CD14-positive monocyte (primary cell): ENCODE data around the gene GRID1. TPM values are rescaled to one million over a fixed set of nuclear protein-coding genes. Genes with fewer than 3 reads are reported as not detected.

Source experiments
- DNase-seq, 3 donors: peaks; one replicate each; pipeline ENCODE4 v3.0.0-alpha.2; 2011 to 2022
- H2AFZ ChIP-seq: 2 replicates; pipeline ENCODE4 v1.6.0; 2012; ENCODE audit warnings: mild to moderate bottlenecking, low read depth, low read length, inconsistent platforms; ENCODE audit not compliant: insufficient read depth, poor library complexity, severe bottlenecking
- H3K27ac ChIP-seq, 2 donors: 1 replicate in 1 of 2; 2 replicates in 1 of 2; pipeline ENCODE4 v1.5.1; 2012 to 2013; ENCODE audit warnings: low read length in 2 of 2, control low read depth in 1 of 2, inconsistent platforms in 1 of 2, low read depth in 1 of 2, mild to moderate bottlenecking in 1 of 2
- H3K27me3 ChIP-seq, 2 donors: one replicate each; pipeline versions ENCODE4 v1.6.0 to v1.6.1; 2011 to 2013; ENCODE audit warnings: low read length in 2 of 2; ENCODE audit not compliant: control insufficient read depth in 2 of 2, insufficient read depth in 2 of 2
- H3K36me3 ChIP-seq, 2 donors: replicated peaks in 1 of 2; 1 replicate in 1 of 2; 2 replicates in 1 of 2; pipeline versions ENCODE4 v1.5.1 to v1.6.1; 2012 to 2013; ENCODE audit warnings: low read length in 2 of 2, control low read depth in 1 of 2, inconsistent platforms in 1 of 2, mild to moderate bottlenecking in 1 of 2; ENCODE audit not compliant: insufficient read depth in 2 of 2, control insufficient read depth in 1 of 2
- H3K4me1 ChIP-seq, 2 donors: 1 replicate in 1 of 2; 2 replicates in 1 of 2; pipeline versions ENCODE4 v1.5.1 to v1.6.1; 2012 to 2013; ENCODE audit warnings: low read length in 2 of 2, control low read depth in 1 of 2, inconsistent platforms in 1 of 2, mild to moderate bottlenecking in 1 of 2, moderate library complexity in 1 of 2; ENCODE audit not compliant: insufficient read depth in 2 of 2, control insufficient read depth in 1 of 2
- H3K4me2 ChIP-seq: replicated peaks from 2 replicates; pipeline ENCODE3; 2012; ENCODE audit warnings: low read length, moderate library complexity, mild to moderate bottlenecking; ENCODE audit not compliant: poor library complexity, severe bottlenecking; ENCODE audit errors: extremely low read depth
- H3K4me3 ChIP-seq, 3 experiments: fragments of 200-600 bp in 1 of 3; sonication (generic) in 1 of 3; replicated peaks in 1 of 3; 1 replicate in 2 of 3; 2 replicates in 1 of 3; pipeline ENCODE4 v1.5.1; 2011 to 2013; ENCODE audit warnings: low read length in 3 of 3, mild to moderate bottlenecking in 3 of 3, control low read depth in 2 of 3, low read depth in 2 of 3, inconsistent platforms in 1 of 3, moderate library complexity in 1 of 3
- H3K79me2 ChIP-seq: 2 replicates; pipeline ENCODE4 v1.6.0; 2012; ENCODE audit warnings: mild to moderate bottlenecking, control low read depth, inconsistent platforms, low read length, moderate library complexity; ENCODE audit not compliant: insufficient read depth
- H3K9ac ChIP-seq: 2 replicates; pipeline ENCODE4 v1.6.0; 2017; ENCODE audit warnings: low read length, mild to moderate bottlenecking; ENCODE audit not compliant: insufficient read depth, poor library complexity, severe bottlenecking
- H3K9me3 ChIP-seq, 2 donors: replicated peaks in 1 of 2; 1 replicate in 1 of 2; 2 replicates in 1 of 2; pipeline versions ENCODE4 v1.5.1 to v1.6.1; 2012 to 2013; ENCODE audit warnings: low read length in 2 of 2, control low read depth in 1 of 2; ENCODE audit not compliant: control insufficient read depth in 1 of 2, insufficient read depth in 1 of 2
- H4K20me1 ChIP-seq: 2 replicates; pipeline ENCODE4 v1.6.0; 2012; ENCODE audit warnings: mild to moderate bottlenecking, low read length, control low read depth, moderate library complexity; ENCODE audit not compliant: insufficient read depth
- H3K27ac Mint-ChIP-seq, 7 donors: one replicate each; pipeline ENCODE4 v1.8.0; 2020; ENCODE audit warnings: mild to moderate bottlenecking in 7 of 7, mixed read lengths in 7 of 7, moderate library complexity in 6 of 7, inconsistent platforms in 2 of 7
- H3K27me3 Mint-ChIP-seq, 3 donors: one replicate each; pipeline ENCODE4 v1.8.0; 2021 to 2022; ENCODE audit warnings: low read depth in 3 of 3, mild to moderate bottlenecking in 3 of 3, mixed read lengths in 3 of 3, moderate library complexity in 3 of 3, inconsistent platforms in 1 of 3
- H3K36me3 Mint-ChIP-seq, 2 donors: one replicate each; pipeline ENCODE4 v1.8.0; 2020; ENCODE audit warnings: mixed read lengths in 2 of 2, inconsistent platforms in 1 of 2, mild to moderate bottlenecking in 1 of 2
- H3K4me1 Mint-ChIP-seq: one replicate; pipeline ENCODE4 v1.8.0; 2020; ENCODE audit warnings: mild to moderate bottlenecking, mixed read lengths
- H3K4me3 Mint-ChIP-seq, 2 donors: one replicate each; pipeline ENCODE4 v1.8.0; 2020; ENCODE audit warnings: mild to moderate bottlenecking in 2 of 2, mixed read lengths in 2 of 2, moderate library complexity in 1 of 2
- H3K9me3 Mint-ChIP-seq, 7 donors: one replicate each; pipeline ENCODE4 v1.8.0; 2020 to 2022; ENCODE audit warnings: mixed read lengths in 7 of 7, mild to moderate bottlenecking in 6 of 7, moderate library complexity in 6 of 7, inconsistent platforms in 2 of 7
- WGBS: methylation state at CpG from one replicate; pipeline ENCODE4 v1.1.5; 2013; ENCODE audit warnings: missing lambda C conversion rate; ENCODE audit not compliant: insufficient coverage; 5-methylcytosine and 5-hydroxymethylcytosine counted together
- intact Hi-C, 2 donors: fragments of 100-400 bp; cut with micrococcal nuclease; formaldehyde crosslinking; loops; one replicate each; pipeline versions ENCODE4 v1.15.0 to v1.15.1; 2023
- polyA plus RNA-seq, 3 donors: library from polyadenylated mRNA; depleted of rRNA in 1 of 3; unstranded in 2 of 3; stranded (reverse) in 1 of 3; fragments of 300-500 nt in 2 of 3; fragments of >200 nt in 1 of 3; fragmentation: Illumina TruSeq in 2 of 3; gene quantifications; 1 replicate in 2 of 3; 2 replicates in 1 of 3; pipeline ENCODE4 v1.2.3, GENCODE V29; 2012 to 2021
- TF ChIP-seq, protein P1 (sequence below): fragments of 200-600 bp; IDR thresholded peaks from one replicate; pipeline ENCODE4 v1.8.0; 2022; ENCODE audit warnings: antibody characterized with exemption, mild to moderate bottlenecking

The GRID1 gene
- polyA plus RNA-seq, 3 donors = not detected

DNA sequence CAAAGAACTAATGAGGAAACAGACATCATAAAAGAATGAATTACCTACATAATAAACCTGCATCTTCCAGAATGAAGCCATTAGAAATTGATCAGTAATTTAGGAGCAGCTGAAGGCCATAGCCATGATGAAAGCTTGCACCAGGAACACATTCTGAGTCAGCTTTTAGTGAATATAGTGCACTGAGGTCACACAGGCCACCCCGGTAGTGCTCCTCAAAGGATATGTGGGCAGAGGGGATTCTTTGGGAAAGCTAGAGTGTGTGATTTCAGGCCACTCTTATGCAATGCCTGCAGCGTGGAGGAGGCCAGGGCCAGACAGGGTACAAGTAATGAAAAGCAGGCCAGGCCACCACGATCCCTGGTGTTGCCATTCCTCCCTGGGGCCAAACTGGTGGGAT, 451.9 kb downstream of the GRID1 start:
- Mint-ChIP-seq H3K36me3 (no peaks in the 10 kb centered on the region), H3K27me3 (peaks cover 0 to 3% (median 2%) of the 10 kb centered on the region in 3 donors)
- WGBS = 97% methylated on average over 3 of the region's 3 CpGs

DNA sequence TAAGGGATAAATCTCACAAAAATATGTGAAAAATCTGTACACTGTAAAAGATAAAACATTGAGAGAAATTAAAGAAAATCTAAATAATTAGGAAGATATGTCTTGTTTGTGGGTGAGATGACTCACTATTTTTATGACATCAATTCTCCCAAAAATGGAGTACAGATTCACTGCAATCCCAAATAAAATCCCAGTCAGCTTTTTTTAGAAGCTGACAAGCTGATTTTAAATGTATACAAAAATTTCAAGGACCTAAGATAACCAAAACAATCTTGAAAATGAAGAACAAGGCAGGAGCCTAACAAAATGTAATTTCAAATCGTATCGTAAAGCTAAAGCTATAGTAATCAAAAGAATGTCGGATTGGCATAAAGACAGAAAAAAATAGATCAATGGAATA, 458.1 kb downstream of the GRID1 start:
- no peak overlapping the region for H3K4me3 Mint-ChIP-seq
- no peaks in the 10 kb centered on the region for H3K4me1 ChIP-seq
- H3K9ac ChIP-seq = no peak overlapping the region
- H3K9me3 ChIP-seq = no peaks in the 10 kb centered on the region
- no peaks in the 10 kb centered on the region for H3K9me3 Mint-ChIP-seq
- H4K20me1 ChIP-seq = no peaks in the 10 kb centered on the region
- H3K27me3 ChIP-seq = no peaks in the 10 kb centered on the region
- H3K36me3 ChIP-seq = no peaks in the 10 kb centered on the region
- H3K4me2 ChIP-seq = no peak overlapping the region
- no peak overlapping the region for H3K27ac ChIP-seq
- peaks cover 0 to 5% (median 3%) of the 10 kb centered on the region in 3 donors for H3K27me3 Mint-ChIP-seq
- no peaks in the 10 kb centered on the region for H3K79me2 ChIP-seq
- no peak for DNase-seq
- no peaks in the 10 kb centered on the region for H3K4me1 Mint-ChIP-seq
- no peaks in the 10 kb centered on the region for H3K36me3 Mint-ChIP-seq
- H3K27ac Mint-ChIP-seq = no peak overlapping the region
- no peak overlapping the region for H3K4me3 ChIP-seq
- TF ChIP-seq, protein P1, sequence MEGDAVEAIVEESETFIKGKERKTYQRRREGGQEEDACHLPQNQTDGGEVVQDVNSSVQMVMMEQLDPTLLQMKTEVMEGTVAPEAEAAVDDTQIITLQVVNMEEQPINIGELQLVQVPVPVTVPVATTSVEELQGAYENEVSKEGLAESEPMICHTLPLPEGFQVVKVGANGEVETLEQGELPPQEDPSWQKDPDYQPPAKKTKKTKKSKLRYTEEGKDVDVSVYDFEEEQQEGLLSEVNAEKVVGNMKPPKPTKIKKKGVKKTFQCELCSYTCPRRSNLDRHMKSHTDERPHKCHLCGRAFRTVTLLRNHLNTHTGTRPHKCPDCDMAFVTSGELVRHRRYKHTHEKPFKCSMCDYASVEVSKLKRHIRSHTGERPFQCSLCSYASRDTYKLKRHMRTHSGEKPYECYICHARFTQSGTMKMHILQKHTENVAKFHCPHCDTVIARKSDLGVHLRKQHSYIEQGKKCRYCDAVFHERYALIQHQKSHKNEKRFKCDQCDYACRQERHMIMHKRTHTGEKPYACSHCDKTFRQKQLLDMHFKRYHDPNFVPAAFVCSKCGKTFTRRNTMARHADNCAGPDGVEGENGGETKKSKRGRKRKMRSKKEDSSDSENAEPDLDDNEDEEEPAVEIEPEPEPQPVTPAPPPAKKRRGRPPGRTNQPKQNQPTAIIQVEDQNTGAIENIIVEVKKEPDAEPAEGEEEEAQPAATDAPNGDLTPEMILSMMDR = no peak
- no peak overlapping the region for H2AFZ ChIP-seq
- no CpG with 5 or more reads among the region's 3 CpGs for WGBS
- intact Hi-C loops = no loop called here

More for the DNA sequence above, 451.9 kb downstream of the GRID1 start:
- H3K4me3 ChIP-seq = no peak overlapping the region
- no peak overlapping the region for H3K4me2 ChIP-seq
- H3K36me3 ChIP-seq = no peaks in the 10 kb centered on the region
- H3K27ac ChIP-seq = no peak overlapping the region
- no peaks in the 10 kb centered on the region for H3K9me3 ChIP-seq
- no peak overlapping the region for H3K9ac ChIP-seq
- H3K79me2 ChIP-seq = no peaks in the 10 kb centered on the region
- H3K27ac Mint-ChIP-seq = no peak overlapping the region
- no peaks in the 10 kb centered on the region for H3K9me3 Mint-ChIP-seq
- H3K4me1 Mint-ChIP-seq = no peaks in the 10 kb centered on the region
- no peak for DNase-seq
- TF ChIP-seq, protein P1 = no peak
- no peak overlapping the region for H3K4me3 Mint-ChIP-seq
- intact Hi-C loops = no loop called here
- no peak overlapping the region for H2AFZ ChIP-seq
- no peaks in the 10 kb centered on the region for H3K4me1 ChIP-seq
- H3K27me3 ChIP-seq = no peaks in the 10 kb centered on the region
- H4K20me1 ChIP-seq = no peaks in the 10 kb centered on the region
